Keratinocyte (primary cell): ENCODE results near the gene NEGR1. TPM values are rescaled to one million over a fixed set of nuclear protein-coding genes. Genes with fewer than 3 reads are reported as not detected.

Experiments used
- DNase-seq: peaks from one replicate; pipeline ENCODE4 v3.0.0-alpha.2; 2011; ENCODE audit warnings: low read depth, missing footprints, low spot score
- FAIRE-seq: peaks from 2 replicates; lab custom pipeline; 2011; peaks lifted over from hg19 to GRCh38; lab: Jason Lieb, UNC
- H2AFZ ChIP-seq: 2 replicates; pipeline ENCODE4 v1.6.0; 2012; ENCODE audit warnings: low read length, control low read depth, inconsistent platforms; ENCODE audit not compliant: control insufficient read depth
- H3K27ac ChIP-seq: 2 replicates; pipeline ENCODE4 v1.5.1; 2011; ENCODE audit warnings: low read length; ENCODE audit not compliant: control insufficient read depth, insufficient read depth
- H3K27me3 ChIP-seq: 3 replicates; pipeline ENCODE4 v1.6.0; 2011; ENCODE audit warnings: low read length; ENCODE audit not compliant: control insufficient read depth, insufficient read depth; ENCODE audit errors: extremely low read depth
- H3K36me3 ChIP-seq, 2 experiments: 2 replicates in 1 of 2; 3 replicates in 1 of 2; pipeline ENCODE4 v1.5.1; 2011; ENCODE audit warnings: low read length in 2 of 2, mild to moderate bottlenecking in 1 of 2; ENCODE audit not compliant: control insufficient read depth in 2 of 2, insufficient read depth in 2 of 2; ENCODE audit errors: extremely low read depth in 1 of 2
- H3K4me1 ChIP-seq: 3 replicates; pipeline ENCODE4 v1.5.1; 2011; ENCODE audit warnings: low read length; ENCODE audit not compliant: control insufficient read depth, insufficient read depth; ENCODE audit errors: extremely low read depth
- H3K4me2 ChIP-seq: 3 replicates; pipeline ENCODE4 v1.6.0; 2011; ENCODE audit warnings: low read depth, low read length; ENCODE audit not compliant: control insufficient read depth, insufficient read depth; ENCODE audit errors: extremely low read depth
- H3K4me3 ChIP-seq, 3 experiments: fragments of 200-600 bp in 1 of 3; sonication (generic) in 1 of 3; 2 replicates in 2 of 3; 3 replicates in 1 of 3; pipeline ENCODE4 v1.5.1; 2011 to 2016; ENCODE audit warnings: low read length in 3 of 3, mild to moderate bottlenecking in 3 of 3, control low read depth in 2 of 3, inconsistent platforms in 1 of 3, low read depth in 1 of 3, mixed read lengths in 1 of 3, mixed run types in 1 of 3, moderate library complexity in 1 of 3; ENCODE audit not compliant: control insufficient read depth in 2 of 3, insufficient read depth in 2 of 3; ENCODE audit errors: extremely low read depth in 1 of 3
- H3K79me2 ChIP-seq: 2 replicates; pipeline ENCODE4 v1.6.0; 2012; ENCODE audit warnings: low read length; ENCODE audit not compliant: control insufficient read depth, insufficient read depth
- H3K9ac ChIP-seq: 3 replicates; pipeline ENCODE4 v1.6.0; 2011; ENCODE audit warnings: low read length; ENCODE audit not compliant: control insufficient read depth, insufficient read depth; ENCODE audit errors: extremely low read depth
- H3K9me1 ChIP-seq: 3 replicates; pipeline ENCODE4 v1.6.0; 2011; ENCODE audit warnings: low read length; ENCODE audit not compliant: control insufficient read depth, insufficient read depth; ENCODE audit errors: extremely low read depth
- H3K9me3 ChIP-seq: 2 replicates; pipeline ENCODE4 v1.5.1; 2012; ENCODE audit warnings: low read depth, low read length; ENCODE audit not compliant: control insufficient read depth
- H4K20me1 ChIP-seq: 3 replicates; pipeline ENCODE4 v1.6.0; 2011; ENCODE audit warnings: low read length; ENCODE audit not compliant: control insufficient read depth, insufficient read depth; ENCODE audit errors: extremely low read depth
- CTCF ChIP-seq, 3 experiments: IDR thresholded peaks in 1 of 3; conservative IDR thresholded peaks in 1 of 3; optimal IDR thresholded peaks in 1 of 3; 2 replicates in 2 of 3; 3 replicates in 1 of 3; pipeline versions ENCODE3 to v1.5.1; 2011; ENCODE audit warnings: low read length in 3 of 3, mild to moderate bottlenecking in 3 of 3, moderate library complexity in 2 of 3, control low read depth in 1 of 3, inconsistent platforms in 1 of 3; ENCODE audit not compliant: insufficient read depth in 2 of 3; ENCODE audit errors: extremely low read depth in 1 of 3
- EZH2 ChIP-seq: IDR thresholded peaks from one replicate; pipeline ENCODE4 v1.6.1; 2012; ENCODE audit warnings: inconsistent platforms, mild to moderate bottlenecking, low read length, moderate library complexity
- dilution Hi-C: fragments of 300-500 bp; cut with MboI; formaldehyde crosslinking; loops from one replicate; pipeline ENCODE4 v1.7.0; 2020; ENCODE audit warnings: low sequenced_read_pairs; ENCODE audit not compliant: extremely low pct_ligation_motif_present
- polyA plus RNA-seq, 5 experiments: library from polyadenylated mRNA; depleted of rRNA in 3 of 5; stranded (reverse) in 3 of 5; stranded (forward) in 1 of 5; unstranded in 1 of 5; fragments of >200 nt; gene quantifications; 1 replicate in 1 of 5; 2 replicates in 3 of 5; 3 replicates in 1 of 5; pipeline versions ENCODE4 v1.2.1 to v1.2.3, GENCODE V29; 2011 to 2012; ENCODE audit warnings: missing spikeins in 2 of 5, low read depth in 1 of 5, low replicate concordance in 1 of 5

The NEGR1 gene
- polyA plus RNA-seq, 1 donor (not counting 4 experiments of a cell fraction or from before 2014, with no cell fraction given): 1.6 TPM

GRCh38 chr1:71427066-71427465, 855.3 kb downstream of the NEGR1 start:
- H3K79me2 ChIP-seq: no peaks in the 10 kb centered on the region
- H3K9ac ChIP-seq: no peak overlapping the region
- DNase-seq: no peak
- no peak overlapping the region for H3K4me2 ChIP-seq
- H3K27ac ChIP-seq: no peak overlapping the region
- H2AFZ ChIP-seq: no peak overlapping the region
- H3K27me3 ChIP-seq: no peaks in the 10 kb centered on the region
- FAIRE-seq: no peak
- dilution Hi-C loops: no loop called here
- H3K9me3 ChIP-seq: no peaks in the 10 kb centered on the region
- TF ChIP-seq EZH2: no peak
- TF ChIP-seq CTCF (optimal IDR thresholded peaks at IDR 0.05 in 1 of 3, IDR thresholded peaks at IDR 0.05 in 1 of 3, conservative IDR thresholded peaks at IDR 0.05 in 1 of 3; ENCODE audit: extremely low read depth in 1 of 3, insufficient read depth in 2 of 3, low read length in 3 of 3): no peak
- H3K9me1 ChIP-seq: no peaks in the 10 kb centered on the region
- H4K20me1 ChIP-seq: no peaks in the 10 kb centered on the region
- no peaks in the 10 kb centered on the region for H3K36me3 ChIP-seq
- H3K4me3 ChIP-seq: no peak overlapping the region
- H3K4me1 ChIP-seq: no peaks in the 10 kb centered on the region

- DNase-seq (no peak), FAIRE-seq (no peak)
- dilution Hi-C loops: no loop called here
- no peaks in the 10 kb centered on the region for H3K27me3 ChIP-seq
- H3K9me3 ChIP-seq: no peaks in the 10 kb centered on the region
- H3K4me2 ChIP-seq: no peak overlapping the region
- H3K4me3 ChIP-seq: no peak overlapping the region
- no peaks in the 10 kb centered on the region for H3K79me2 ChIP-seq
- H2AFZ ChIP-seq: no peak overlapping the region
- TF ChIP-seq EZH2 (no peak), CTCF (optimal IDR thresholded peaks at IDR 0.05 in 1 of 3, IDR thresholded peaks at IDR 0.05 in 1 of 3, conservative IDR thresholded peaks at IDR 0.05 in 1 of 3; ENCODE audit: extremely low read depth in 1 of 3, insufficient read depth in 2 of 3, low read length in 3 of 3) (no peak)
- no peak overlapping the region for H3K27ac ChIP-seq
- no peaks in the 10 kb centered on the region for H3K4me1 ChIP-seq
- no peak overlapping the region for H3K9ac ChIP-seq
- H3K9me1 ChIP-seq: no peaks in the 10 kb centered on the region
- no peaks in the 10 kb centered on the region for H3K36me3 ChIP-seq
- no peaks in the 10 kb centered on the region for H4K20me1 ChIP-seq
Observed at GRCh38 chr1:71424536-71424935, 857.8 kb downstream of the NEGR1 start.
